Activated CD4-positive, alpha-beta T cell treated with anti-CD3 and anti-CD28 coated beads for 36 hours (primary cell): ENCODE data around the gene NINL. TPM values are rescaled to one million over a fixed set of nuclear protein-coding genes. Genes with fewer than 3 reads are reported as not detected.
"Not testable (repeated sequence)": the region's sequence is repeated elsewhere in the genome, so short reads cannot be mapped to it uniquely, and the experiment has no call there.

Source experiments
- ATAC-seq: fragments of 200-7000 bp; cut with Tn5 transposase; one replicate; pipeline ENCODE4 v1.10.0; 2021; ENCODE audit warnings: mild to moderate bottlenecking, moderate library complexity
- CTCF ChIA-PET: fragments of 350-600 bp; sonication (Branson Sonifier 250); formaldehyde crosslinking; loops from one replicate; lab custom pipeline; 2021; ENCODE audit warnings: antibody characterized with exemption; lab: Charles Lee
- POLR2A ChIA-PET: fragments of 350-600 bp; sonication (Branson Sonifier 250); formaldehyde crosslinking; loops from one replicate; lab custom pipeline; 2021; ENCODE audit warnings: antibody characterized with exemption, inconsistent platforms; lab: Charles Lee
- DNase-seq: peaks from one replicate; pipeline ENCODE4 v3.0.0-alpha.2; 2020
- H3K27ac Mint-ChIP-seq: one replicate; pipeline ENCODE4 v1.8.0; 2021; ENCODE audit warnings: mixed read lengths
- H3K27me3 Mint-ChIP-seq: one replicate; pipeline ENCODE4 v1.8.0; 2021; ENCODE audit warnings: mixed read lengths
- H3K36me3 Mint-ChIP-seq: one replicate; pipeline ENCODE4 v1.8.0; 2021; ENCODE audit warnings: low read depth, mixed read lengths
- H3K4me1 Mint-ChIP-seq: one replicate; pipeline ENCODE4 v1.8.0; 2021; ENCODE audit warnings: mixed read lengths
- H3K4me3 Mint-ChIP-seq: one replicate; pipeline ENCODE4 v1.8.0; 2021; ENCODE audit warnings: mild to moderate bottlenecking, moderate library complexity, mixed read lengths
- H3K9me3 Mint-ChIP-seq: one replicate; pipeline ENCODE4 v1.8.0; 2021; ENCODE audit warnings: low read depth, mixed read lengths
- intact Hi-C, 2 experiments: fragments of 100-400 bp; cut with DNase I in 1 of 2; cut with micrococcal nuclease in 1 of 2; formaldehyde crosslinking; loops; one replicate each; pipeline versions ENCODE4 v1.14.2 to v1.15.1; 2022 to 2024; cut with DNase I, micrococcal nuclease
- total RNA-seq, 2 experiments: library from RNA; stranded (reverse); gene quantifications; one replicate each; pipeline ENCODE4 v1.2.3, GENCODE V29; 2021

The NINL gene
- 1 to 10 TPM; 3.3 to 4.1 TPM for total RNA-seq

GRCh38 chr20:25584905-25585704 is at the start of gene NINL:
Gene NINL (minus strand): TSS chr20:25585531. CDS start chr20:25526587, 58,944 bp downstream.
- peak within 1 kb of the TSS; percentile 81 for H3K27ac Mint-ChIP-seq
- no peaks in the 10 kb centered on the region for H3K9me3 Mint-ChIP-seq
- intact Hi-C loops, result loop anchor here (1.0 to 10.0 kb wide), 8 partner anchors 37 to 593 kb away; partner anchors contain the start of genes GINS1 (in 2 of the 2), ZNF337 (in 2 of the 2), APMAP (in 1 of the 2) and NANP (in 1 of the 2)
- peak within 1 kb of the TSS; percentile 73 for H3K4me3 Mint-ChIP-seq
- peaks cover 15% of the 10 kb centered on the region for H3K4me1 Mint-ChIP-seq
- DNase-seq, result peak; percentile 69
- H3K27me3 Mint-ChIP-seq, result peaks cover 9% of the 10 kb centered on the region
- peaks cover 4% of the 10 kb centered on the region for H3K36me3 Mint-ChIP-seq
- ATAC-seq, result peak; percentile 82
- CTCF ChIA-PET, result no interaction called here
- POLR2A ChIA-PET, result no interaction called here

- Mint-ChIP-seq H3K27ac (no peak overlapping the region), H3K4me3 (no peak overlapping the region), H3K4me1 (peaks cover 8% of the 10 kb centered on the region), H3K9me3 (peaks cover 18% of the 10 kb centered on the region), H3K27me3 (no peaks in the 10 kb centered on the region), H3K36me3 (peaks cover 32% of the 10 kb centered on the region)
- intact Hi-C loops, result no loop called here
- CTCF ChIA-PET, result no interaction called here
- POLR2A ChIA-PET, result no interaction called here
- ATAC-seq (no peak), DNase-seq (no peak)
These were observed 47.8 kb upstream of the NINL start for GRCh38 chr20:25632940-25633790.

GRCh38 chr20:25630615-25631014 is 45.3 kb upstream of the NINL start:
- DNase-seq, H3K9me3 Mint-ChIP-seq, H3K4me3 Mint-ChIP-seq, H3K27me3 Mint-ChIP-seq, H3K27ac Mint-ChIP-seq, H3K4me1 Mint-ChIP-seq, intact Hi-C loops, ATAC-seq, POLR2A ChIA-PET, CTCF ChIA-PET: not testable (repeated sequence)
- peaks cover 19% of the 10 kb centered on the region for H3K36me3 Mint-ChIP-seq

- Mint-ChIP-seq H3K27me3 (no peaks in the 10 kb centered on the region), H3K9me3 (peaks cover 8% of the 10 kb centered on the region), H3K4me3 (no peak overlapping the region), H3K36me3 (peaks cover 13% of the 10 kb centered on the region), H3K4me1 (peaks cover 11% of the 10 kb centered on the region), H3K27ac (no peak overlapping the region)
- intact Hi-C loops, result loop anchor here (10.0 kb wide), 2 partner anchors 315 to 635 kb away; partner anchors contain the start of gene APMAP (in 1 of the 2)
- DNase-seq (no peak), ATAC-seq (no peak)
- CTCF ChIA-PET, result no interaction called here
- POLR2A ChIA-PET, result interaction anchor here (0.6 kb wide), 1 partner anchor 954 kb away, joined by 3 read pairs; no protein-coding TSS in a partner anchor
These were observed 44.6 kb upstream of the NINL start for GRCh38 chr20:25629816-25630499.

- ATAC-seq (no peak), DNase-seq (no peak)
- Mint-ChIP-seq H3K9me3 (peaks cover 8% of the 10 kb centered on the region), H3K36me3 (peaks cover 12% of the 10 kb centered on the region), H3K4me1 (peaks cover 19% of the 10 kb centered on the region), H3K27ac (no peak overlapping the region), H3K4me3 (no peak overlapping the region), H3K27me3 (no peaks in the 10 kb centered on the region)
- intact Hi-C loops, result loop anchor here (10.0 kb wide), 2 partner anchors 312 to 632 kb away; partner anchors contain the start of gene APMAP (in 1 of the 2)
- ChIA-PET CTCF (no interaction called here), POLR2A (interaction anchor here (0.6 kb wide), 1 partner anchor 12 kb away, joined by 6 read pairs; no protein-coding TSS in a partner anchor)
These were observed 41.4 kb upstream of the NINL start for GRCh38 chr20:25626779-25627178.

GRCh38 chr20:25624500-25624939 is 39.2 kb upstream of the NINL start:
- ChIA-PET POLR2A (no interaction called here), CTCF (no interaction called here)
- peak overlapping the region; percentile 95 for H3K27ac Mint-ChIP-seq
- H3K4me3 Mint-ChIP-seq, result peak overlapping the region; percentile 80
- H3K4me1 Mint-ChIP-seq, result peaks cover 21% of the 10 kb centered on the region
- H3K9me3 Mint-ChIP-seq, result peaks cover 5% of the 10 kb centered on the region
- DNase-seq (no peak), ATAC-seq (no peak)
- intact Hi-C loops, result loop anchor here (1.0 to 10.0 kb wide), 10 partner anchors 42 to 632 kb away; partner anchors contain the start of genes ABHD12 (in 2 of the 2), APMAP (in 2 of the 2), ZNF337 (in 2 of the 2) and GINS1 (in 1 of the 2)
- H3K36me3 Mint-ChIP-seq, result peaks cover 14% of the 10 kb centered on the region
- no peaks in the 10 kb centered on the region for H3K27me3 Mint-ChIP-seq

- peak within 1 kb of the TSS; percentile 80 for H3K4me3 Mint-ChIP-seq
- DNase-seq, result peak; percentile 95
- ChIA-PET CTCF (no interaction called here), POLR2A (no interaction called here)
- H3K4me1 Mint-ChIP-seq, result peaks cover 21% of the 10 kb centered on the region
- H3K36me3 Mint-ChIP-seq, result peaks cover 14% of the 10 kb centered on the region
- H3K9me3 Mint-ChIP-seq, result peaks cover 5% of the 10 kb centered on the region
- H3K27me3 Mint-ChIP-seq, result no peaks in the 10 kb centered on the region
- intact Hi-C loops, result loop anchor here (1.0 to 10.0 kb wide), 12 partner anchors 39 to 632 kb away; partner anchors contain the start of genes ABHD12 (in 2 of the 2), APMAP (in 2 of the 2), GINS1 (in 2 of the 2) and ZNF337 (in 2 of the 2)
- peak within 1 kb of the TSS; percentile 95 for H3K27ac Mint-ChIP-seq
- peak; percentile 87 for ATAC-seq
These were observed 38.6 kb upstream of the NINL start, which contains the start of gene NANP for GRCh38 chr20:25623736-25624499. Gene NANP (minus strand): TSS chr20:25624014. CDS start chr20:25623948, 66 bp downstream.

- Mint-ChIP-seq H3K27ac (peak overlapping the region; percentile 95), H3K36me3 (peaks cover 10% of the 10 kb centered on the region), H3K4me1 (peaks cover 21% of the 10 kb centered on the region), H3K9me3 (peaks cover 5% of the 10 kb centered on the region), H3K27me3 (no peaks in the 10 kb centered on the region), H3K4me3 (peak overlapping the region; percentile 80)
- intact Hi-C loops, result loop anchor here (1.0 to 10.0 kb wide), 7 partner anchors 38 to 628 kb away; partner anchors contain the start of genes GINS1 (in 2 of the 2), ABHD12 (in 1 of the 2), APMAP (in 1 of the 2) and NINL (in 1 of the 2)
- DNase-seq, result peak; percentile 60
- CTCF ChIA-PET, result no interaction called here
- ATAC-seq, result peak; percentile 8
- POLR2A ChIA-PET, result no interaction called here
These were observed 37.9 kb upstream of the NINL start for GRCh38 chr20:25623225-25623735.

GRCh38 chr20:25622450-25623224 is 37.3 kb upstream of the NINL start:
- CTCF ChIA-PET, result interaction anchor here (0.6 kb wide), 1 partner anchor 295 kb away, joined by 3 read pairs; no protein-coding TSS in a partner anchor
- H3K27ac Mint-ChIP-seq, result peak overlapping the region; percentile 72
- POLR2A ChIA-PET, result no interaction called here
- intact Hi-C loops, result loop anchor here (1.0 to 10.0 kb wide), 7 partner anchors 37 to 628 kb away; partner anchors contain the start of genes GINS1 (in 2 of the 2), ABHD12 (in 1 of the 2), APMAP (in 1 of the 2) and NINL (in 1 of the 2)
- H3K36me3 Mint-ChIP-seq, result peaks cover 10% of the 10 kb centered on the region
- peaks cover 21% of the 10 kb centered on the region for H3K4me1 Mint-ChIP-seq
- peak overlapping the region; percentile 80 for H3K4me3 Mint-ChIP-seq
- ATAC-seq (no peak), DNase-seq (no peak)
- no peaks in the 10 kb centered on the region for H3K27me3 Mint-ChIP-seq
- H3K9me3 Mint-ChIP-seq, result no peaks in the 10 kb centered on the region
